NCI-H446 treated with DMSO at 0.1 percent for 48 hours (cell line): Measurements from ENCODE around the gene NCKIPSD.

Experiments used
- DNase-seq: peaks from one replicate; lab custom pipeline; 2025; lab: John Stamatoyannopoulos, UW

The NCKIPSD gene

DNA sequence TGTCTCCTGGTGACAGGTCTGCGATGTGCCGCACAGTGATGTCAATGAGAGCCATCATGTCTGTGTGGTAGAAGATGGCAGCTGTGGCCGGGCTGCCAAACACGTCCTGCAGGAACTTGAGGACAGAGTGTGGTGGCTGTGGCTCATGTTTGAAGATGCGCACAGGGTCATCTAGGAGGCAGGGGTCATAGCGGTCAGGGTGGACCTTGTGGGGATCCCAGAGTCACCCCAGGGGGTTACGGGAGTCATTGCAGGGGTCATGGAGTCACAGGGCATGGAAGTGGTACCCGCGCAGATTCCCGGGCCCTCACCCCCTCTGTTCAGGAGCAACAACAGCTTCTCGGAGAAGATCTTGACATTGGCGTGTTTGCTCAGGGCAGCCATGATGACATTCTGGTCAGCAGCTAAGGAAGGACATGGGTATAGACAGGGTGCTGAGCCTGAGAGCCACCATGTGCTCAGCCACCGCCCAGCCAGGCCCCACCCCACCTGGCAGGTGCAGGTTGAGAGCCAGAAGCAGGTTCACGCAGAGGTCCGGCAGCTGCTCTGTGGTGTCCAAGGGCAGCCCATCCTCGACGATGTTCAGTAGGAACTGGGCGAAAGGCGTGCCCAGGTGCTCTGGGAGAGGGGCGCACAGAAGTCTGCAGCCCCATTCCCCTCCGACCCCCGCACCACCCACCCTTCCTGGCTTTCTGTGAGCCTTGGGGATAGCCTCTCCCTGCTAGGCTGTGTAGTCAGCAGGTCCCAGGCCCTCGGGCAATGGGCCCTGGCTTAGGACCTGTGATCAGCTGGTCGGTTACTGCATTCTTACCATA lies 6.9 kb downstream of the NCKIPSD start:
- DNase-seq = no peak

DNA sequence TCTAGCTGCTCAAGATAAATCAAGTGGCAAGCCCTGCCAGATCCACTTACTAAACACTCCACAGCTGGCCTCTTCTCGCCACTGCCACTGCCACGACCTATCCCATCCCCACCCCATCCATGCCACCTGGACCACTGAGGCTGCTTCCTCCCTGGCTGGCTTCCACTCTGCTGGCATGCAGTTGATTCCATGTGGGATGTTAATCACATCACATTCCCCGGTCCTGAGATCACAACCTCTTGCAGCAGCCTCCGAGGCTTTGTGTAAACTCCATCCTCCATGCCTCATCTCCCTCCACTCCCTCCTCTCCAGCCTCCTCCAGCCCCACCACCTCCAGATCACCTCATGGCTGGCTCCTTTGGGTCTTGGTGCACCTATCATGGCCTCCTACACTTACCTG lies 7.7 kb downstream of the NCKIPSD start:
- no peak for DNase-seq

DNA sequence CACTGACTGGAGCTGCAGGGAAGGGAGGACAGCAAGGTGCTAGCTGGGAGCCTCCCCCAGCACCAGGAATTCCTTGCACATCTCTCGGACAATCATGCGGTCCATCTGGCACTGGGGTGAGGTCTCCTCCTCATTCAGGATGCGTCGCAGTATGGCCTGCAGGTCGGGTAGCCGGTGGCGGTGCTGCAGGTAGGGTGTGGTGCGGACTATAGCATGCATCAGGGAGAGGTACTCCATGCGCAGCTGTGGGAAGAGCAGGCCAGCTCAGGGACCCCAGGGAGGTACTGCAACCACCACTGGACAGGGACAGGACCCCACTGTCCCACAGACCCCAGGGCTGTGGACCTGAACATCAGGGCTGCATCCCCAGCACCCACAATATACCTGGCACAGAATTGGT lies 11.2 kb downstream of the NCKIPSD start:
- no peak for DNase-seq

DNA sequence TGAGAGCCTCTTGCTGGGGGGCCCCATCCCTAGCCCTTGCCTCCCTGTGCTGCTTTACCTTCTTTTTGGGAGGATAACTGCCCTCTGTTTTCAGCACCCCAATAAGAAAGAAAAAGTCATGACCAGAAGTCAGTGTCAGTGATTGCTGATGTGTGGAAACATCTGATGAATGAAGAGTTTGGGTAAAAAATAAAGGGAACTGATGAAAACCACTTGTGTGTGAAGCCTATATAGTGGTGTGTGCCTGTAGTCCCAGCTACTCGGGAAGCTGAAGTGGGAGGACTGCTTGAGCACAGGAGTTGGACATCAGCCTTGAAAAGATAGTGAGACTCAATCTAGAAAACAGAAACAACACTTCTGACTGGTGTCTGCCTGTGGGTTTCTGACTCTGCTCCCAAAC lies 13.2 kb downstream of the NCKIPSD start:
- DNase-seq = no peak

DNA sequence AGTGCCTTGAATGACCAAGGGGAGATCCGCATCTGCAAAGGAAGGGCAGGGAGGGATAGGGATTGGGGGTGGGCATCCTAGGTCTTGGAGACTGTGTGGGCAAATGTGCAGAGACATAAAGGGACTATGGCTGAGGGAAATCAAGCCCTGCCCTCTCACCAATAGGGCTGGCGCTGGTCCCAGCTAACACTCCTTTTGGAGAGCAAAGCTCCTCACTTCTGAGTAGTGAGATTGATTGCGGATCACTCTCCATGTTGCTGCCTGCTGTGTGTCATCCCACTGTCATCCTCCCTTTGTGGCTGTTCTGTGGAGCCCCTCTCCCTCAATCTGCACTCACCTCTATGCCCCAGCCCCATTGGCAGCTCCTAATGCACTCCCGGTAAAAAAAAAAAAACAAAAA lies 20.8 kb downstream of the NCKIPSD start:
- no peak for DNase-seq

DNA sequence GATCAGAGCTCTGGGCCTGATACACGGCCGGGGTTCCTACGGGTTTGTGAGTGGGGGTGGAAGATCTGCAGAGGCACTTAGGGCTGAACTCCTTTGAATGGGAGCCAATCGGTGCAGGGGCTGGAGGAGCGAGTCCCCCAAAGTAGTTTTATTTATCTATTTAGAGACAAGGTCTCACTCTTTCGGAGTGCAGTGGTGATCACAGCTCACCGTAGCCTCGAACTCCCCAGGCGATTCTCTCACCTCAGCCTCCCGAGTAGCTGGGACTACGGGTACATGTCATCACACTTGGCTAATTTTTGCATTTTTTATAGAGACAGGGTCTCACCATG lies 21.4 kb downstream of the NCKIPSD start:
- no peak for DNase-seq

DNA sequence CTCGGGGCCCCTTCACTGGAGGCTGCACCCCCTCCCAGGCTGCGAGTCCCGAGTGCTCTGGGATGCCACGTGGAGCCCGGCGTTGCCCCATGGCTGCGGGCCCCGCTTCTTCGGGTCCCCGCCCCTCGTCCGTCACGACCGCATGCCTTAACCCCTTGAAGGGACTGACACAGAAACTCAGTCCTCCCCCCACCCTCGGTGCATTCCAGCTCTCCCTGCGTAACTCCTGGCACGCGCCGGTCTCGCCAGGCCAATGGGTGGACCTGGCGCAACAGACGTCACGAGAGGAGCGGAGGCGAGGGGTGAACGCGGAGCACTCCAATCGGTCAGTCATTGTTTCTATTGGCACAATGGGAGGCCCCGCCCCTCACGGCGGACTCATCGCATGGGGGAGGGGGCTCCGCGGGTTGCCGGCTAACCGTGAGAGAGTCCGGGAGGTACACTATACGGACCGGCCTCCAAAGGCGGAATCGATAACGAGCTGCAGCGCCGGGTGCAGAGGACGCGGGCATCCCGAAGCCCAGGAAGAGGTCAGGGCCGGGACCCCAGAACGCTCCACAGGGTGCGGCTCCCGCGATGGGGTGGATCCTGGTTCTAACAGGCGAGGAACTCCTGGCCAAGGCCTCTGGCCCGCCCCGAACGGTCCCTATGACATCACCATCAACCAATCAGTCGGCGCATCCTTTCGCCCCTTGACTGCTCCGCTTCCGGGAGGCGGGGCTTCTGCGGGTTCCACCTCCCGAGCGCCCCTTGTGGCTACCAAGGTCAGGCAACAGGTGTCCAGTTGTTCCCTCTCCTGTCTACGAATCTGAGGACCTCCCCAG lies 22.0 kb downstream of the NCKIPSD start:
- peak; percentile 66 for DNase-seq

DNA sequence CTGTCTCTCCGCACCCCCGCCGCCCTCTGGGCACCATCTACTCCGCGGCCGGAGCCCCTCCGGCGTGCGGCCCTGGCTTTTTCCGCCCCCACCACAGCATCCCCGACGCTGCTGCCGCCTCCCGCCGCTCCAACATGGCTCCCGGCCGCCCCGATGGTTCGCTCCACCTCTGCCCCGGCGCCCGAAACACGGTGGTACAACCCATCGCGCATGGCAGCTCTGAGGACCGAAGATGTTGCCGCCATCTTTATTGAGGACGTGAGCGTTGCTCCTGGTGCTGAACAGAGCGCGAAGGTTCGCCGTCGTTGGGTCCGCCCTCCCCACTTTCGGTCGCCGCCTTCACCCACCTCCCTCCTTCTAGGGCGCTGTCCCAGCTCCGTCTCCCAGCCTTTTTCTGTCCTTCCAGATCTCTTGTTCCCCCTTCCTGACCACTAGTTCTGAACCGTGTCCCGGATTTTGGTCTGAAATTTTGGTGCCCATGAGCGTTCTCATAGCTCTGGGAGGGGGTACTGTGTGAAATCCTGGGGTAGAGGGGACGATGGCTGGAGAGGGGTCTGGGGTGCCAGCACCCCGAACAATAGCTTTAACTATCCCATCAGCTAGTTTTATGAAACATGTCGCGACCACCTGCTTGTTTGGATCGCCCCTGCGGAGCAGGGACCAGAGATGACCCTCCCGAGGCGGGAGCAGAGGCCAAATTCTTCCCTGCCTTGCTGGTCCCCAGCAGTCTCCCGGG lies 22.8 kb downstream of the NCKIPSD start, which contains the start of gene CELSR3:
TSS of gene CELSR3 (minus strand) at position 134 of the 736 bp plus-strand sequence. CDS start 252 bp downstream, outside the sequence.
- peak; percentile 40 for DNase-seq

DNA sequence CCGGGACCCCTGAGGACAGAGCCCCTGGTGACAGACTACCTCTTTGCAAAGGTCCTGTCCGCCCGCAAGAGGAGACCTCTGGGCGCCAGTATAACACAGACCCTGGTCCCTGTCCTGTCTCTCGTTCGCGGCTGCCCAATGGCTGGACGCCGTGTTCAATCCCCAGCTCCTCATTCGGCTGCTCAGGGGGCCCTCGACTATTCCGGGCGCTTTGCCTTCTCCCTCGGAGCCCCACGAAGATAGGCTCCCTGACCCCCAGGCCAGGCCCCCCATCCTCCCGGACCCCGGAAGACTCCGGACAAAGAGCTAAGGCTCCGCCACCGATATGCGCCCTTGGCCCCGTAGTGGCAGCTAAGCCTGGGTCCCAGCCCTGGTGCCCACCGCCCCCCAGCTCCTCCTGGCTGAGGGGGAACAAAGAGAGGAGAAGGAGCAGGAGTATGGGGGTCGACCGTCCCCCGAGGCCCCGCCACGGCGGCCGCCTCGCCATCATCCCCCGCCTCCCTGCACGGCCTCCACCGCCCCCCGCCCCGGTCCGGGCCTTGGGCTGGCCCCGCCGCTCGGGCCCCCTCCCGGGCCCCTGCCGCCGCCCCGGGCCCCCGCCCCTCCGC lies 23.5 kb downstream of the NCKIPSD start:
- no peak for DNase-seq

DNA sequence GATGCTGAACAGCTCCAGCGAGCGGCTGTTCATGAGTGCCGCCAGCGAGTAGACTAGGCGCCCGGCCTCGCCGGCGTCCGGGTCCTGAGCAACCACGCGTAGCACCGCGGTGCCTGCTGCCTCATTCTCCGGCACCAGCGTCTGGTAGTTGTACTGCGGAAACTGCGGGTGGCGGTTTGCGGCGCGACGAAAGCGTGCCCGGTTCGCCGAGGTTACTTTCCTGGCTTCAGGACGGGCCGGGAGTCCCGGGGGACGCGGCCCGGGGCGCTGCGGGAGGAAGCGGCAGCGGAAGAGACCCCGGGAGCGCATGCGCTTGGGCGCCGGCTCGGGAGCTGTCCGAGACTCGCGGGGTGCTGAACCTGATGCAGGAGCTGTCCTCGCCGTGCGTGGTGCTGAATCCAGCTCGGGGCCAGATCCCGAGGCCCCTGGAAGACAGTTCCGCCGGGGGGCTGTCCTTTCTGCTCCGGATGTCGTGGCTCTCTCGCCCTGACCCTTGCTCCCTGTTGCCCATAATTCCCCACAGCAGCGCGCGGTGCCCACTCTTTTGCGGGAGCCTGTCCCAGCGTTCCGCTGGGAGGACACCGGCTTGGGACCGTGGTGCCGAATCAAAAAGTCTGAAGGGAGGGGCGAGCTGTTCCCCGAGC lies 24.1 kb downstream of the NCKIPSD start:
- no peak for DNase-seq

DNA sequence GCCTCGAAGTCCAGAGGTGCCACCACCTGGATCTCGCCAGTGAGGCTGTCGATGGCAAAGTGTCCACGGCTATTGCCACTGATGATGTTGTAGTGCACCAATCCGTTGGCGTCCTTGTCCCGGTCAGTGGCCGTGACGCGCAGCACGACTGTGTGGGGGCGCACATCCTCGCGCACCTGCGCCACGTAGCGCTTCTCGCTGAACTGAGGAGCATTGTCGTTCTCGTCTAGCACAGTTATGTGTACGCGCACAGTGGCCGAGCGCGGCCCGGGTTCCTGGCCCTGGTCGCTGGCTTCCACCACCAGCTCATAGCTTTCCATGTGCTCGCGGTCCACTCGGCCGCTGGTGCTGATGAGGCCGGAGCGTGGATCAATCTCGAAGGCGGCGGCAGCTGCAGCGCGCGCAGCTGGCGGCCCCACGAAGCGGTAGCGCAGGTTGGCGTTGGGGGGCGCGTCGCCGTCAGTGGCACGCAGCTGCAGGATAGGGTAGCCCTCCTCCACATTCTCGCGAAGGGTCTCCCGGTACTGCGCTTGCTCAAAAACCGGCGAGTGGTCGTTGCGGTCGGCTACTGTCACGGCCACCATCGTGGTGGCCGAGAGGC lies 24.8 kb downstream of the NCKIPSD start:
- no peak for DNase-seq

DNA sequence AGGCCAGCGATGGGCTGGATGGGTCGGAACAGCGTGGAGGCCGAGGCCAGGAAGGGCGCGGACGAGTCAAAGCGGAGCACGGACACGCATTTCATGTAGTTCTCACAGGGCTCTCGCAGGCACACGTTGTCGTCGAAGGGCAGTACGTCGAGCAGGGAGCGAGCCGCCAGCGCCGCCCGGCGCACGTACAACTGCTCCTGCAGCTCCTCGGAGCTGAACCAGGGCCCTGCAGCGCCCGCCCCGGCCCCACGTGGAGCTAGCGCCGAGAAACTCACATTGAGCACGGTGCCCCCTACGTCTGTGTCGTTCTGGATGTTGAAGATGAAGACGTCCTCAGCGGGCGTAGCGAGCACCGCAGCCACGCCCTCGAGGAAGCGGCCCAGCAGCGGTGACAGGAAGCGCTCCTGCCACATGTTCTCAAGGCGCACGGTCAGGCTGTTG lies 28.9 kb downstream of the NCKIPSD start:
- DNase-seq = no peak

DNA sequence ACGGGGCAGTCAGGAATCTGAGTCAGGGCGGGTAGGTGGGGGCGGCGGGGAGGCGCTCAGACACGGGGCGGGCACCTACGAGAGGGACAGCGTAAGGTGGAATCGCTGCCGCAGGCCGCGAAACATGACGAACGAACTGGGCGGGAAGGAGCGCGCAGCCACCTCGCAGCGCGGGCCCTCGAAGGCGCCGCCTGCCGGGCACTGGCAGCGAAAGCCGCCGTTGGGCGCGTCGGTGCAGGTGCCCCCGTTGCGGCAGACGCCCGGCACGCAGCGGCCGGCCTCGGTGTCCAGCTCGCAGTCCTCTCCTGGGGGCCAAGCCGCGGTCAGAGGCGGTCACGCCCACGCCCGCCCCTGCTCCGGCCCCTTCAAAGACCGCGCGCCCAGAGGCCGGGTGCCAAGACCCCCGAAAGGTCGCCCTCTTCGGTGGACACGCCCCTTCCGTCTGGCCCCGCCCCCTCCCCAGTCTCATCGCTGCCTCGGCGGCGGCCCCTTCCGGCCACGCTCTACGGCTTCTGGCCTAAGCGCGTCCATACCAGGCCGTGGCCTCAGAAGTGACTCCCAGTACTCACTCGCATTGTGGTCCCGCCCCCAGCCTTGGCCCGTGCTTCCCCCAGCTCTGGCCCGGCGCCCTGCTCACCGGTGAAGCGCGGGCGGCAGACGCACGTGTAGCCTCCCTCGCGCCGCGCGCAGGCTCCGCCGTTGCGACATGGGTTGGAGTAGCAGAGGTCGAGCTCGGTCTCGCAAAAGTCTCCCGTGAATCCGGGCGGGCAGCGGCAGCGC lies 29.5 kb downstream of the NCKIPSD start:
- DNase-seq = no peak

DNA sequence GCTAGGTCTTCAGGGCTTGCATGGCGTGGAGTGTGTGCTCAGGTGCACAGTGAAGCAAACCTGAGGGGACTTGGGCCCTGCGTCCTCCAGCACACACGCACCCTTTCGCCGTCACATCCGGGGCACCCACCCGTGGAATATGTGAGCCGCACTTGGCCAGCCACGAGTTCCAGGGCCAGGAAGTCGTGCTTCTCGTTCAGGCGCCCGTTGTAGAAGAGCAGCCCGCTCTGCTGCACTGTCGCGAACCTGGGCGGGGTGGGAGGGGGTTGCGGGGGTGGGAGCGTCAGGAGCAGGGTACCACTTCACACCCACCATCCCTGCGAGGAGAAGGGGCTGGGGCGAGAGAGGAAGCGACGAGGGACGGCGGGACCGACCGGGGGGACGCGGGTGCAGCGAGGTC lies 30.1 kb downstream of the NCKIPSD start:
- DNase-seq = no peak

DNA sequence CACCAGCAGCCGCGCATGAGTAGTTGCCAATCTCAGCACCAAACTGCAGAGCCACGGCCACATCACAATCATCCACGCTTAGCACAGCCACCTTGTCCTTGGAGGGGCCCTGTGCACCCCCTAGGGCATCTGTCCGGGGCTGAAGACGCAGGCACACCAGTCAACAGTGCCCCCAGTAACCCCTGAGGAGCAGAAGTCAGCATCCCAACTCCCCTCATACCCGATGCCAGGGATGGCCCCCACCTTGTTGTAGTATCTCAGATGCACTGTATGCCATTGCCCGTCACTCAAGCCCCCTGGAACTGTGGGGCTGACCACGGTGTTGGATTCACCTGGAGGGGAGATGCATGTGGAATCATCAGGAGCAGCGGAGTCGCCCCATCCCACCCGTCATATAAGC lies 30.7 kb downstream of the NCKIPSD start:
- no peak for DNase-seq

DNA sequence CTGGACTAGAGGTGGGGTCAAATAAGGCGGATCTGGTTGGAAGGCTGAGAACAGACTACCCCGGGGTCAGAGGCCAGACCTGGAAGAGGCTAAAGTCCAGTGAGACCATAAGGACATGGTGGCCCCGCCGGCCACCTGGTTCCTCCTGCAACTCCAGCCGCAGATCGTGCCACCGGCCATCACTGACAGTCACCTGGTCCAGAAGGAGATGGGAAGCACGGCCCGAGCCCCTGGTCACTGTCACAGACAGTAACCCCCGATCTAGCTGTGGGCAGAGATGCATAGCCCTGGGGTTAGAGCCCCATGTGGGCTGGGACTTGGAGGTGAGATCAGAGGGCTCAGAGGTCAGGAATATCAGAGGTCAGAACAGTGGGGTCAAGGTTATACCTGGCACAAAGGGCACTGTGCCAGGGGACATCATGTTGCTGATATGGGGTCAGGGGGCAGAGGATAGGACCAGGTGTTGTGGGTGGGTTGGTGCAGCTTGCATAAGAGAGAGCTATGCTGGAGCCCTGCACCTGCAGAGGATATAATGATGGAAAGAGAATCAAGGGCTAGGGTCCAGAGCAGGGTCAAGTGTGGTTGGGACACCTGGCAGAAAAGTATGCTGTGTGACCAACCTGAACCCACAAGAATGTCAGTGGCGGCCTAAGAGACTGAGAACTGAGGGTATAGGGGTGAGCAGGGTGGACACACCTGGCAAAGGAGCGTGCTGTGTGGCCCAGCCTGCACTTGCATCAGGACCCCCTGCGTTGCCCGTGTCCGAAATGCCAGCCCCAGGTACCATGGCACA lies 32.6 kb downstream of the NCKIPSD start:
- no peak for DNase-seq

DNA sequence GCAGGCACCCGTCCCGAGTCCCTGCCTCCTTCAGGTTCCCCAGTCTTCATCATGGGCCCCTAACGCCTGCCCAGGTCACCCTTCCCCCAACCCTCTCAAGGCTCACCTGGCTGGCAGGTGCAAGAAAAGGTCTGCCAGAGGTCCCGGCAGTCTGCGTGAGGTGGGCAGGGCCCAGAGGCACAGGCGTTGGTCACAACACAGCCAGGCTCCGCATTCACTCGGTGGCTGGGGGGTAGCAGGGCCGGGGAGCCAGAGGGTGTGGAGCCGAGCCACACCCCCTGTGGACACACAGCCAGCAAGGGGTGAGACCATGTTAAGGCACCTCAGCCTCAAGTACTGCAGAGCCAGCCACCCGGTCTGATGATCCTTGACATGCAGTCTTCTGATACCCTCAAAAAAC lies 33.9 kb downstream of the NCKIPSD start:
- no peak for DNase-seq

DNA sequence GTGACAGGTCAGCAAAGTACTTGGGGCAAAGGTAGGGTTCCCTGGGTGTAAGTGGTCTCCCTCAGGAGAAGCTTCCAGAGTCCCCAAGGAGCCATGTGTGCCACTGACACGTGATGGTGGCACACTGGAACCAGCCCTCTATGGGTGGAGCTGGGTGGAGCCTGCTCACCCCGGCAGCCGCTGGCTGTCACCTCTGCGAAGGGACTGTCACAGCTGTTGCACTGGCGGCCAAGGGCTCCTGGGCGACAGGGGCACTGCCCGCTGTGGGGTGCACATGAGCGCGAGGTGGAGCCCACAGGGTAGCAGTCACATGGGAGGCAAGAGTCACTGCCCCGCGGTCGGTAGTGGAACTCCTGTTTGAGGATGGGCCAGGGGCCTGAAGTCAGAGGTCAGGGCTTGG lies 35.0 kb downstream of the NCKIPSD start:
- no peak for DNase-seq

DNA sequence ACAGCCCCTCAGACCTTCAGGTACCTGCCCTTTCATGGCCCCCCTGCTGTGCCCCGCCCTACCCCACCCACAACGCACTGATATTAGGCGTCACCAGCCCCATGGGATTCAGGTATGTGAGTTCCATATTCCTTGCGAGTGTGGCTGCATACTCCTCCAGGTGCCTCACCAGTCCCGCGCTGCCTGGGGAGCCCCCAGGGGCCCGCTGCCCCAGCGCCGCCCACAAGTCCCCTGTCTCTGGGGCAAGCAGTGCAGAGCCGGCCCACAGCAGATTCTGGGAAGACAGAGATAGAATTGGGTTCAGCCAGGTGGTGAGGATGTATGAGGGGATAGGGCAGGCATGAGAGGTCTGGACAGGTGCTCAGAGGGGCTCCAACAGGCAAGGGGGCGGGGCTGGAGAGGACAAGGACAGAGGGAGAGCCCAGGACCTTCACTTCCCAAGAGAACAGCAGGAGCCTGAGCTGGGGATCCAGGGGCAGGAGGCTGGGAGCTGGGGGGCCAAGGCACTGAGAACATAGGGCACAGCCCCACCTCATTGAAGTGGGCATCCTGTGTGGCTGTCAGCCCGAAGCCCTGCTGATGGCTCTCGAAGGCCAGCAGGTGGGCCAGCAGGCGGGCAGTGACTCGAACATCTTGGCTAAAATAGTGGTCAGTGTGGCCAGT lies 37.4 kb downstream of the NCKIPSD start:
- DNase-seq = no peak
